HG02588 (cell line): ENCODE results near the gene PAMR1.

Source experiments
- ATAC-seq: cut with Tn5 transposase; IDR thresholded peaks from one replicate; pipeline ENCODE4 v1.9.1; 2021; ENCODE audit warnings: mild to moderate bottlenecking, moderate library complexity; ENCODE audit not compliant: unreplicated experiment

The PAMR1 gene

DNA sequence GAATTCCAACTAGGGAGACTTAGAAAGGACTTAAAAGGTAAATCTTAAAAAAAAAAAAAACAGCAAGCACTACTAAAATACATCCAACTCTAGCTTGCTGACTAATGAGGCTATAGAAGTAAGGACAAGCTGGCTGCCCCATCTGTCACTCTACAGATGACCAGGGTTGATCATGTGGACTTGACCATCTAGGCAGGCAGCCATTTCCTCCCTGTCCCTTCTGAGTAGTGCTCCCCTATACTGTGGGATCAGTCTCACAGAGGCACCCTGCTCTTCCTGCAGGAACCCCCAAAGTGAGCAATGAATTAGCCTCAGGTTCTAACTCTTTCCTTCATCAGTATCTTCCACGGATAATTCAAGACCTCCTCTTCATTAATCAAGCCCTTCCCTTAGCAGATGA, 118.4 kb downstream of the PAMR1 start:
- ATAC-seq = no peak

DNA sequence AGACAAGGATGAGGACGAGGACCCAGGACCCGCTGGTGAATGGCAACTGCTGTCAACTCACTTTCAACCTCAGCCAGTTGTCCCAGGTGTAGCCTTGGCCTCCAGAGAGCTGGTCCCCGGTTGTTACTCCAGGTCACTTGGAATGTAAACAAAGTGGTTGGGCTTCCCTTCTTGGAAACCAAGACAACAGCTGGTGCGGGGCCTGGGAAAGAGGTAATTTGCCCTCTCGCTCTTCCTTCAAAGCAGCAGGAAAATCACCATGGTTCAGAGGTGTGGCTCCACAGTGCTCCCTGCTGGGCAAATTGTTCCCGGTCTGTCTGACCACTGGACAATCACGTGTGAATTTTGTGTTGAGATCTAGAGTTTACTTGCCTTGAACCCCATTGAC, 121.0 kb downstream of the PAMR1 start:
- no peak for ATAC-seq

DNA sequence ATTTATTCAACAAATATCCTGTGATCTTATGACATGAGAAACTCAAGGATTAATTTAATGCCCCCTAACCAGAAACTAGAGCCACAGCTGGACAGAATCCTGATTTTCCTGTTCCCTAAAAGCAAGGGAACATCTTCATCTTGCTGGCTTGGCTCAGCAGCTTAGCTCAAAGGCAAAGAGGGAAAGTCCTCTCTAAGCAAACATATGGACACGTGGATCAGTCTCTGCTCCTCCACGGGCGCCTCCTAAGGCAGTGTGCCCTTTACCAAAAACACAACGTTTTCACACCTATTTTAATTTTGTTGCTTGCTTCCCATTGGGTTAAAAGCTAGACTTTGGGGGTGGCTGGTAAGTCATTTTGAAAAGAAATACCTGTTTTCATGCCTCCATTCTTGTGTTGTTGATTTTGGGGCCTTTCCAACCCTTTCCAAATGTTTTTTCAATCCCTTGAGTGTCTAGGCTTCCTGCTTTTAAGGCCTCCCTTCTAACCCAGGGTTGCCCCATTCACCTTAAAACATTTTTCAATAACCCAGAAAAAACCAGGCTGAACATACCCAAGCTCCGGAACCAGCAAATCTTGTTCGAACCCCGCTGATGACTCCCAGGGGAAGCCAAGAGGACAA, 121.5 kb downstream of the PAMR1 start:
- no peak for ATAC-seq

DNA sequence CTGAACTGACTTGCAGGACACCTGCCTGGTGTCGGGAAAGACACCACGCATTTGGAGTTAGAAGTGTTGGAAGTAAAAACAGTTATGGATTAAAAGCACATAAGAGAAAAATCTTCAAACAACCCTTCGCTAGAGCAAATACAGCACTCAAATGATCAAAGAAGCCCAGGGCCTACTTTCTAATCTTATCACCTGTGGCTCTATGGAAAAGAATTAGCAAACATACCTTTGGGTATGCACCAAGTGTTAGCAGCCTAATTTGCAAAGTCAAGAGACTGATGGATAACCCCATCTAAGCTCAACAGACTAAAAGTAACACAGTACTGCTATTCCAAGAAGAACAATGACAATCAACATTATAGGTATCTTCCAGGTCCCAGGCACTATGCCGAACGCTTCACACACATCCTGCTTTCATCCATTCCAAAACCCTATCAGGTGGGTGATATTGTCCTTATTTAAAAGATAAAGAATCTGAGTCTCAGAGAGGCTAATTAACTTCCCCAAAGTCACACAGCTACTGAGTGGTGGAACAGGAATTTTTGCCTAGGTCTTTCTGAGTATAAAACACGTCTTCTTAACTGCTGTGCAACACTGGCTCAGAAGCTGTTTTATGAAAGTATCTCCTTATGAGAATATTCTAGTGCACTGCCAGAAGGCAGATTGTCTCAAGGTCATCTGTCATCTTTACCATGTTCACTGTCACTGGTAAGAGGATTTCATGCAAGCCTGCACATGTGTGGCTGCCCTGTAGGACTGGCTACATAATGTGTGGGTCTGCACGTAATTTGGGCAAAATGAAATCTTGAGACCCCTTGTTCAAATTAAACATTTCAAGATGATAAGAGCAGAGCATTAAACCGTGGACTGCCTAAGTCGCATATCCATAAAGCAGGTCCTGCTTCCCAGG, 122.4 kb downstream of the PAMR1 start:
- ATAC-seq = no peak

DNA sequence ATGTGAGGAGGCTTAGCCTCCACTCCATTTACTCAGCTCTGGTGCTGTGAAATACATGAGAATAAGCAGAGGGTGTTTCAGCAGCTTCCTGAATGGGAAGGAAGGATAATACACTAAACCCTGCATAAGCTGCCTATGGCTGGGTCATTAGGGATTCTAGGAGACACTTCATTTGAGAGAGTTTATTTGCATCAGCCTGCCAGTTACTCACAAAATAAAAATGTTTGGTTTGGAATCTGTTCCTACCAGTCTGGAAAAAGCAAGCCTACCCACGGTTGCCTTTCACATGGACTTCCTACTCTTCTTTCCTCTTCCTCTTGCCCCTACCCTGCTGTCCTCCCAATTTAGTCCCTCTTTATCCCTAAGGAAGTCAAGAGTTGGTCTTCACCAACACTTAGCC, 126.5 kb downstream of the PAMR1 start:
- no peak for ATAC-seq

DNA sequence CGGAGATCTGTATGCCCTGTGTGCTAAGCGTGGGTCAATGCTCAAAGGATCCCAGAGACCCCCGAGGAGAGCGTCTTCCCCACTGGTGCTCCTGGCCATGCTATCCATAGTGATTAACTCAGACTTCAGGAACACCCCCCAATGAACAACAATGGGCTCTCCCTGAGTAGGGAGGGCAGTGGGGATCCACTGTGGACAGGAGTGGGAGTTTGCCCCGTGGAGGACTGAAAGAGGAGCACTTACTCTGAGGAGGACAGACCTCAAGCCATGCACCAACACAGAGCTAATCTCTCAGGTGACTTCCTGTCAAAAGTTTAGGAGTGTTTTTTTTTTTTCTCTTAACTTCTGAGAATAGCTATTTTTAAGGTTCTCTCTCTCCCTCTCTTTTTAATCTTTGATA, 130.5 kb downstream of the PAMR1 start:
- ATAC-seq = no peak

DNA sequence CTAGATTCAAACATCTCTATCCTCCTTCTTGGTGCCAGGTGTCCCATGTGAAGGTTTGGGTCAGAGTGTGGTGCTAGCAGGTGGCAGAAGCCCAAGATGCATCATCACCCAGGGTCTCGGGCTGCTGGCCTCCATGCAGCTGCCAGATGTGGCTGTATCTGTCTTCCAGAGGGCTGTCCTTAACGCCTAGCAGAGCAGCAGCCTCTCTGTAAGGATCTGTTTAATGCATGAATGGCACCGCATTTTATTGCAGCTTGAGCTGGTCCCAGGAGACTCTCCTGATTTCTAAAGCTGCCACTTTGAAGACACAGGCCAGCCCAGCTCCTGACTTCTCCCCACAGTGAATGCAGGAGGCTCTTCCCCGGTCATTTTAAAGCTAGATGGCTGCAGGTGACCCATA, 132.3 kb downstream of the PAMR1 start:
- no peak for ATAC-seq

DNA sequence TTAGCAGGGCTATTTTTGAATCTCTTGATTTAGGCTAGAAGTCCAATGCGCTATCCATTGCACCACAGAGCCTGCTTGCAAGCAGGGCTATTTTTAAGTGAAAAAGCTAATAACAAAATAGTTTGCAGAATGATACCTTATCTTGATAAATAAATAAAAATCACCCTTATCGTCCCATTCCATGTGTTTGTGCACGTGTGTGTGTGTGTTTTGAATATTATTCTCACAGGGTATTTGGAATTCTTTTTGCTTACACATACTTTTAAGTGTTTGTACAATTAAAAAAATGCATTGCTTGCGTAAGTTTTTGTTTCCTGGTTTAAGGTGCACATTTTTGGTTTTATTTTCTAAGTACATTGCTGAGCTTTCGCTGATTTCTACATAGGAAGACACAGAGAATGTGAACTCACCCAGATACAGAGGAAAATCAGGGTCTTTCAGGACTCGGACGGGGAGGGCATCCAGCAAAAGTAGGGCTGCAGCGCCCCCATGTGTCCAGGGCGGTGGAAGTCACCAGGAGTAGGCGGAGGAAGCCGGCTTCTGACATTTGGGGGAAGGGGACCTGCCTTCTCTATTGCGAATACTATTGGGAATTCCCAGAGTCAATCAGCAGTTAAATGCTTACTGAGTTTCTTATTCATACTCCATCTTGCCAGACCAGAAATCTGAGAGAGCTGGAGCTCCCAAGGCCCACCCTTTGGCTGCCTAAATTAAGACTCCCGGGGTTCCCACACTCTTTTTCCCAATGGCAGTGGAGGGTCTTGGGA, 133.3 kb downstream of the PAMR1 start:
- ATAC-seq = peak; percentile 55

DNA sequence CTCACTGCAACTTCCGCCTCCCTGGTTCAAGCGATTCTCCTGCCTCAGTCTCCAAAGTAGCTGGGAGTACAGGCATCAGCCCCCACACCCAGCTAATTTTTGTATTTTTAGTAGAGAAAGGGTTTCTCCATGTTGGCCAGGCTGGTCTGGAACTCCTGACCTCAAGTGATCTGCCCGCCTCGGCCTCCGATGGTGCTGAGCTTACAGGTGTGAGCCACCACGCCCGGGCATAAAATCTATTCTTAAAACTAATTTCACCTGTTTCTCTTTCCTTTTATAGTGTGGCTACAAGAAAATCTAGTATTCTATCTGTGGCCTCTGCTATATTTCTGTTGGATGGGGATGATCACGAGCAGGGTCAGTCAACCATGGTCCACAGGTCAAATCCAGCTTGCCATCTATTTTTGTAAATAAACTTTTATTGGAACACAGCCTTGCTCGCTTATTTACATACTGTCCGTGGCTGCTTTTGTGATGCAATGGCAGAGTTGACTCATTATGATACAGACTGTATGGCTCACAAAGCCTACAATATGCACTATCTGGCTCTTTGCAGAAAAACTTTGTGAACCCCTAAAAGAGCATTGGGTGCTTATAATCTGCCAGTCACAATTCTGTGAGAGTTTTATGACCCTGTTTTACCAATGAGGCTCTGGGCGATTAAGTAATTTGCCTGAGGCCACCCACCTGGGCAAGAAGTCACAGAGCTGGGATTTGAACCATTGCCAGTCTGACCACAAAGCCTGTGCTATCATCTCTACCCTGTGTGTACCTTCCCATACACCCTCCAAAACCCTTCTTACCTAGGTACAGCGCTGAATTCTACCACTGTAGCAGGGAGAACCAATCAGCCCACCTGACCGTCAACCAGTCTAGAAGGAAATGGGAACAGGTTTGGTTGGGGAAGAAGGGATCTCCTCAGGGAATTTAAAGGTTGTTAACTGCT, 134.4 kb downstream of the PAMR1 start:
- peak; percentile 74 for ATAC-seq

DNA sequence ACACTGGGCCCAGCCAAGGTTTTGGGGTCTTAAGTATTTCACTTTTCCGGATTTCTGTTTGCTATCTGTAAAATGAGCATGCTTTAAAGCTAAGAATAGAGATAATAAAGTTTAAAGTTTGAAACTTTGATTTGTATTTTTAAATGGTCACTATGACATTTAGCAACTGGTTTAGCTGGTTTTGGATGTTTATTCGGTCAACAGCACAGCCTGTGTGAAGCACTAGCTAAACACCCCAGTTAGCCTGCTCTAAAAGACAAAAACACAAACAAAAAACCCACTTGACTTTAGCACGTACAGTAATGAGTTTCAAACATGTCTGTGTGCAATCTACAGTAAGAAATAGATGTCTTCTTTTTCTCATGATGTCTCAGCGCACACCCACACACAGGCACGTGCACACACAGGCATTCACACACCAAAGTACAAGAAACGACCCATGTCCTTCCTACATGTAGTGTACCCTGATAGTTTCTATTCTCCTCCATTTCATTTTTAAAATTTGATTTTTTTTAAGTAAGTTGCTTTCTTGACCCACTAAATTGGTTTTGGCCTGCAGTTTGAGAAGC, 135.4 kb downstream of the PAMR1 start:
- ATAC-seq = no peak

DNA sequence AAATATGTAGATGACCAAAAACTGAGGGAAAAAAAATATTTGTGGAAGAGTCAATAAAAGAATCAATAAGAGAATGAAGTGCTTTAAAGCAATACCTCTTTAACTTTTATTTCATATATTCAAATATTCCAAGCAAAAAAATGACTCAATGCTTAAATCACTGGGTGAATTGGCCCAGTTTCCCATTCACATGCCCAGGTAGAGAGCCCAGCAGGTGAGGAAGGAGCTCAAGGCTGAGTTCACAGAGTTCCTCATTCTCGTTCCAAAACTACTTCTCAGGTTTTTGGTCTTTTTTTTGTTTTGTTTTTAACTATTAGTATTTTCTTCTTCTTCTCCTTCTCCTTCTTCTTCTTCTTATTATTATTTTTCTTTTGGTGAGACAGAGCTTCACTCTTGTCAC, 136.3 kb downstream of the PAMR1 start:
- no peak for ATAC-seq

DNA sequence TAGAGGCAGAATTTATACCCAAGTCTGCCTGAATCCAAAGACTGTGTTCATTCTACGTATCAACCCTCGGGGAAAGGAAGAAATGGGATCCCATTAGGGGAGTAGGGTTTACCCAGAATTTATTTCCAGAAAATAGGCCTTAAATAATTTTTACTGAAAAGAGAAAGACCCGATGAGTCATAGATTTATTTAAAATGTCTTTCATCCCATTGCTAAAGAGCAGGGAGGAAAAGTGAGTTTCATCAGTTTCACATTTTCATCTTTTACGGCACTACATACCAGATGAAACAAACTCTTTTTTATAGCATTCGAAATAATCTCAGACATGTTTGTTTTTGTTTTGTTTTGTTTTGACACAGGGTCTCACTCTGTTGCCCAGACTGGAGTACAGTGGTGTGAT, 137.4 kb downstream of the PAMR1 start:
- ATAC-seq = no peak

DNA sequence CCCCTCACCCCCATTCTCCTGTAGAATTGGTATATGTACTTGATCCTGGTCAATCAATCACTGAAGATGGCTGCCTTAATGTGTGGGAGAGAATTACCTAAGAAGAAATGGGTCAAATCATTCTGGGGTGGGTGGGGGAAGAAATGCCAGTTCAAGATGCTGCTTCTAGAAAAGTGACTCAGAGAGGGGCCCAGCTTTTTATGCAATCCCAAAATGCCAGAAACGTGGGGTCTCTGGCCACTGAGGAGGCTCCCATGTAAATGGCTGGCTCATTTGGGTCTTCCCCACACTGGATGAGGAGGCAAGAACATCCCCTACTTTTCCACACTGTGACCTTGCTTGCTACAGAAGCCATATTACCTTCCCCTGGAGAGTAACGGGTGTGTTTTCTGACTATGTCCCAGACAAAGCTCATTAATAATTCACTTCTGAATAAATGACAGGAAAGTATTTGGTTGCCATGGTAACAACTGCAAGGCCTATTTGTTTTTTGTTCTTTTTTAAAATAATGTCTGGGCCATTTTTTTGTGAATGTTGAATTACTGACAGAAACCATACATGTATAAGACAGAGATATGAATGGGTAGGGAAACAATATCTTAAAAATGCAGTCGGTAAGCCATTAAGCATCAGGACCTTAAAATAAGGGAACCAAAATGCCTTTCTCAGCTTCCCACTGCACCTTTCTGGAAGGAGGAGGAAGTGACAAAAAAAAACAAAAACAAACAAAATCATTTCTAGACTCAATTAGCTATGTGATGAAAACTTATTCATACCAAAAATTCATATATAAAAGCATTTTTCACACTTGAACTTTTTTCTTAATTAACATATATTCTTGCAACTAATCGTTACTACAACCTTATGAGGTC, 138.1 kb downstream of the PAMR1 start:
- ATAC-seq = no peak

DNA sequence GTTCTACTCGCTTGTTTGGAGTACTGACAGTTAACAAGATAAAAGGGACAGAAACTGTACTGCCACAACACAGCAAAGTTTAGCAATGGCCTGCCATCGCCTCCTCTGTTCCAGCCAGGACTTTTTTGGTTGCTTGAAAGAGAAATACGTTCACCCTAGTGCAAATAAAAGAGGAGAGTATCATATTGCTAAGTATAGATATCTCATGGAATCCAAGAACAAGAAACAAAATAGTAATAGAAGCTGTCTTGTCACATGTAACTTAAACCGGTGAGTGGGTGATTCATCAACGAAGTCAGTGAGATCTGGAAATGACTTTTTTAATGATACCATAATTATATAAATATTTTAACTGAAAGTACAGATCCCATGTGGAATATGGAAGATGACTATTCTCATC, 141.5 kb downstream of the PAMR1 start:
- no peak for ATAC-seq
